Peyer's patch (tissue), 4 donors: ENCODE results near the gene NLRP5.

ENCODE experiments used
- POLR2A ChIP-seq, 2 donors: fragments of 450-650 bp; IDR thresholded peaks; one replicate each; pipeline ENCODE4 v1.5.1; 2017; ENCODE audit warnings: antibody characterized with exemption in 2 of 2, mild to moderate bottlenecking in 2 of 2, moderate library complexity in 2 of 2
- TF ChIP-seq, protein P1 (sequence below), 6 experiments: fragments of 450-650 bp in 4 of 6; fragments of 200-600 bp in 2 of 6; sonication (generic) in 1 of 6; IDR thresholded peaks; one replicate each; pipeline ENCODE4 v1.5.1; 2017 to 2019; ENCODE audit warnings: antibody characterized with exemption in 6 of 6, mild to moderate bottlenecking in 3 of 6, moderate library complexity in 1 of 6

DNA sequence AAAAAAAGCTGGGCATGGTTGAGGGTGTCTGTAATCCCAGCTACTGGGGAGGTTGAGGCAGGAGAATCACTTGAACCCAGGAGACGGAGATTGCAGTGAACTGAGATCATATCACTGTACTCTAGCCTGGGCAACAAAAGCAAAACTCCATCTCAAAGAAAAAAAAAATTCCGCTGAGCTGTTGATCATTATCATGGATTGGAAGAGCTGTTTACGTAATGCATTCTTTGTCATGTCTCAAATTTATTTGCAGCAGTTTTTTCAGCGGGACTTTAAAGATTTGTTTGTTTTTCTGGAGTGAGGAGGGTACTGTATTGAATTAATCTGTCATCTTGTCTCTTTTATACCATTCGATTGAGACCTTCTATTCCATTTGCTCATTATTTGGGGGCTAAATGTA lies 4.3 kb downstream of the NLRP5 start:
- TF ChIP-seq, protein P1, sequence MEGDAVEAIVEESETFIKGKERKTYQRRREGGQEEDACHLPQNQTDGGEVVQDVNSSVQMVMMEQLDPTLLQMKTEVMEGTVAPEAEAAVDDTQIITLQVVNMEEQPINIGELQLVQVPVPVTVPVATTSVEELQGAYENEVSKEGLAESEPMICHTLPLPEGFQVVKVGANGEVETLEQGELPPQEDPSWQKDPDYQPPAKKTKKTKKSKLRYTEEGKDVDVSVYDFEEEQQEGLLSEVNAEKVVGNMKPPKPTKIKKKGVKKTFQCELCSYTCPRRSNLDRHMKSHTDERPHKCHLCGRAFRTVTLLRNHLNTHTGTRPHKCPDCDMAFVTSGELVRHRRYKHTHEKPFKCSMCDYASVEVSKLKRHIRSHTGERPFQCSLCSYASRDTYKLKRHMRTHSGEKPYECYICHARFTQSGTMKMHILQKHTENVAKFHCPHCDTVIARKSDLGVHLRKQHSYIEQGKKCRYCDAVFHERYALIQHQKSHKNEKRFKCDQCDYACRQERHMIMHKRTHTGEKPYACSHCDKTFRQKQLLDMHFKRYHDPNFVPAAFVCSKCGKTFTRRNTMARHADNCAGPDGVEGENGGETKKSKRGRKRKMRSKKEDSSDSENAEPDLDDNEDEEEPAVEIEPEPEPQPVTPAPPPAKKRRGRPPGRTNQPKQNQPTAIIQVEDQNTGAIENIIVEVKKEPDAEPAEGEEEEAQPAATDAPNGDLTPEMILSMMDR (IDR thresholded peaks at IDR 0.05), result no peak
- TF ChIP-seq POLR2A (IDR thresholded peaks at IDR 0.05), result no peak
